Nephron (organoid): ENCODE data around the gene ACP6.

Experiments used
- H3K27ac Mint-ChIP-seq, 3 experiments: 2 replicates each; pipeline ENCODE4 v1.8.0; 2020; ENCODE audit warnings: mixed read lengths in 3 of 3, mild to moderate bottlenecking in 2 of 3, moderate library complexity in 1 of 3
- H3K27me3 Mint-ChIP-seq: 2 replicates; pipeline ENCODE4 v1.8.0; 2021; ENCODE audit warnings: low read depth, mild to moderate bottlenecking, moderate library complexity, mixed read lengths
- H3K36me3 Mint-ChIP-seq: 2 replicates; pipeline ENCODE4 v1.8.0; 2020; ENCODE audit warnings: low read depth, mixed read lengths
- H3K4me1 Mint-ChIP-seq: 2 replicates; pipeline ENCODE4 v1.8.0; 2020; ENCODE audit warnings: mixed read lengths
- H3K4me3 Mint-ChIP-seq, 3 experiments: 2 replicates each; pipeline ENCODE4 v1.8.0; 2020; ENCODE audit warnings: mild to moderate bottlenecking in 3 of 3, mixed read lengths in 3 of 3, moderate library complexity in 2 of 3
- H3K9me3 Mint-ChIP-seq: 2 replicates; pipeline ENCODE4 v1.8.0; 2020; ENCODE audit warnings: mixed read lengths
- TF ChIP-seq, protein P1 (sequence below), 3 experiments: fragments of 200-600 bp; sonication (generic); IDR thresholded peaks; one replicate each; pipeline ENCODE4 v1.5.0; 2021; ENCODE audit warnings: antibody characterized with exemption in 3 of 3; ENCODE audit not compliant: unreplicated experiment in 3 of 3

The ACP6 gene

DNA sequence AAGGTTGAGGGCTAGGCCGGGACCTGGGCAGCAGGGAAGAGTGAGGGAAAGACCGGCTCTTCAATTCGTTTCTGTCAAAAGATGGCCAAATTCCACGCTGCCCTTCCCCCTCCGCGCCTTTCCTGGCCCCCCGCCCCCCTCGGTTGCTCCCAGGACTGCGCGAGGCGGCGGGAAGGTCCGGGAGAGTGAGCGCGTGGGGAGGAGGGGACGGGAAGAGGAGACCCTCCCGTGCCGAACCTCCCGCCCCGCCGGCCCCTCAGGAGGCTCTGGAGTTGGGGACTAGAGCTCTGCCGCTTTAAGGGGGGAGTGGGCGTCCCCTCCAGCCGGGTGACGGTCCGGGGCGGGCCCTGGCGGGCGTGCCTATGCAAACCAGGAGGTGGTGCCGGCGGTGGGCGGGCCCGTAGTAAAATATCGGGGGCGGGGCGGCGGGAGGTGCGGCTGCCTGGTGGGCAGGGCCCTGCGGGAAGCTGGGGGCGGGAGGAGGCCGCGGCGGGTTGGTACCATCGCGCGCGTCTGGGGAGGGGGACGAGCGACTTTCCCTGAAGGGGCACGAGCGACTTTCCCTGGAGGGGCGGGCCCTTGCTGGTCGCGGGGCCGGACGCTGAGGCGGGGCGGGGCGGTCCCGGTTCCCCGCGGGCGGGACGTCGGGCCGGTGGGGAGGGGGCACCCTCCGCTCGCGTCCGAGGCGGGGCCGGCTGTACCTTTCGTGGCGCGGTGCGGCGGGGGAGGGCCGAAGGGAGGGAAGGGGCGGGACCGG is 70.8 kb downstream of the ACP6 start:
- TF ChIP-seq, protein P1, sequence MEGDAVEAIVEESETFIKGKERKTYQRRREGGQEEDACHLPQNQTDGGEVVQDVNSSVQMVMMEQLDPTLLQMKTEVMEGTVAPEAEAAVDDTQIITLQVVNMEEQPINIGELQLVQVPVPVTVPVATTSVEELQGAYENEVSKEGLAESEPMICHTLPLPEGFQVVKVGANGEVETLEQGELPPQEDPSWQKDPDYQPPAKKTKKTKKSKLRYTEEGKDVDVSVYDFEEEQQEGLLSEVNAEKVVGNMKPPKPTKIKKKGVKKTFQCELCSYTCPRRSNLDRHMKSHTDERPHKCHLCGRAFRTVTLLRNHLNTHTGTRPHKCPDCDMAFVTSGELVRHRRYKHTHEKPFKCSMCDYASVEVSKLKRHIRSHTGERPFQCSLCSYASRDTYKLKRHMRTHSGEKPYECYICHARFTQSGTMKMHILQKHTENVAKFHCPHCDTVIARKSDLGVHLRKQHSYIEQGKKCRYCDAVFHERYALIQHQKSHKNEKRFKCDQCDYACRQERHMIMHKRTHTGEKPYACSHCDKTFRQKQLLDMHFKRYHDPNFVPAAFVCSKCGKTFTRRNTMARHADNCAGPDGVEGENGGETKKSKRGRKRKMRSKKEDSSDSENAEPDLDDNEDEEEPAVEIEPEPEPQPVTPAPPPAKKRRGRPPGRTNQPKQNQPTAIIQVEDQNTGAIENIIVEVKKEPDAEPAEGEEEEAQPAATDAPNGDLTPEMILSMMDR (IDR thresholded peaks at IDR 0.05; ENCODE audit: unreplicated experiment in 3 of 3), result no peak
- Mint-ChIP-seq H3K36me3 (peaks cover 2% of the 10 kb centered on the region), H3K27me3 (no peaks in the 10 kb centered on the region), H3K27ac (peak overlapping the region; percentile 79 to 97 (median 91)), H3K4me1 (peaks cover 32% of the 10 kb centered on the region), H3K9me3 (no peaks in the 10 kb centered on the region), H3K4me3 (peak overlapping the region; percentile 94 to 96 (median 95))

DNA sequence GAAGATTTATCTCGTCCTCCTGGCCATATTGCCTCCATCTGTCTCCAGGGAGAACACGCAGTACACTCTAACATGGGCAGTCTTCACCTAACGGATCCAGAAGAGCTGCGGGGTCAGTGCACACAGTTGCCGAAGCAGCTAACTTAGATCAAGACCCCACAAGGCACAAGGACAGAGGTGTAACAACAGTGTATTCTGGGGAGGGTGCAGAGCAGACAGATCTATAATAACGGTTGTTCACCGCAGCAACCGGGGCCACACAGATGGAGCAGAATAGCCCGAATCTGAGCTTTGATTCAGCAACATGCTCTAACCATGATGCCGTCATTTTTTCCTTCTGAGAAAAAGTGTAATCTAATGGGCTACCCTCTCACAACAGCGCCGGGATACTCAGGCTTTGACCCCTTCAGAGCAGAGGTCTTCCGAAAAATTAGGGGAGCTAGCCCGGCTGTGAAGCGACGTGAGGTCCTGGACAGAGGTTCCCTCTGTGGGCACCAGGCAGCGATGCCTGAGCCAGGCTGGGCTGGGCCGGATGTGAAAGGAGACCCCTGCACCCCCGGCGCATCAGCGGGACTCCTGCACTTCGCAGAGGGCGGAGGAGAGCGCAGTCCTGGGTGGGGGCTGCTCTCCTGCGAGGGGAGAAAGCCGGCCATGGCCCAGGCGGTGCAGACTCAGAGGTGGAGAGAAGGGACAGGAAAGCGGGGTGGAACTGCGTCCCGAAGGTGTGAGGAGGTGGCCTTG is 71.5 kb downstream of the ACP6 start:
- peak overlapping the region; percentile 93 to 95 (median 94) for H3K4me3 Mint-ChIP-seq

DNA sequence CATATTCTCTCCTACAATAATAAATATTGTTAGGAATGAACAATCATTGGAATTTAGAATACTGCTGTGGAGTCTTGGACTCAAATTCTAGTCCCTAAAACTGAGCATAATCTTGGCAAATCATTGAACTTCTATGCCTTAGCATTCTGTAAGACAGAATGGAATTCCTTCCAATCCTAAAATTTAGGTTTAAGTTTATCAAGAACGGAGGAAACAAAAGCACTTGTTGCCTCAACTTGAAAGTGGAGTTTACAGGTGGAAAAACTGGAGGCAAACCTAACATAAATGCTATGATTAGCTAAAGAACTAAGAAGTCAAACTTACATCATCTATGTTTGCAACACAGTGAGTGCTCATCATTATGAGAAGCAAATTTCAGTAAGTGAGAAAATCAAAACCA is 73.3 kb downstream of the ACP6 start:
- Mint-ChIP-seq H3K4me1 (peaks cover 22% of the 10 kb centered on the region), H3K27me3 (no peaks in the 10 kb centered on the region), H3K27ac (no peak overlapping the region), H3K9me3 (peaks cover 3% of the 10 kb centered on the region), H3K36me3 (no peaks in the 10 kb centered on the region), H3K4me3 (no peak overlapping the region)
- TF ChIP-seq, protein P1 (IDR thresholded peaks at IDR 0.05; ENCODE audit: unreplicated experiment in 3 of 3), result no peak

More for the DNA sequence above, 71.5 kb downstream of the ACP6 start:
- Mint-ChIP-seq H3K27ac (peak overlapping the region; percentile 79 to 97 (median 91)), H3K4me1 (peaks cover 32% of the 10 kb centered on the region), H3K36me3 (no peaks in the 10 kb centered on the region), H3K9me3 (no peaks in the 10 kb centered on the region), H3K27me3 (no peaks in the 10 kb centered on the region)
- TF ChIP-seq, protein P1 (IDR thresholded peaks at IDR 0.05; ENCODE audit: unreplicated experiment in 3 of 3), result no peak
